ENCODE data around the gene UBE2L5. TPM values are rescaled to one million over a fixed set of nuclear protein-coding genes. Genes with fewer than 3 reads are reported as not detected.

UBE2L5 gene
- polyA plus RNA-seq, 1 donor from 2014 or later = not detected

GRCh38 chr13:30408319-30409101 is 13.8 kb upstream of the UBE2L5 start:
- Histone ChIP-seq H2AFZ (ENCODE audit: low read depth, low read length) (peak overlapping the region; percentile 32), H3K4me2 (ENCODE audit: low read length) (no peak overlapping the region), H3K36me3 (ENCODE audit: insufficient read depth, low read length) (no peaks in the 10 kb centered on the region), H3K27ac (ENCODE audit: low read length) (no peak overlapping the region), H3K9me2 (ENCODE audit: insufficient read depth, low read length) (no peaks in the 10 kb centered on the region), H3K27me3 (ENCODE audit: insufficient read depth, low read depth, low read length) (no peaks in the 10 kb centered on the region), H4K20me1 (ENCODE audit: insufficient read depth) (no peaks in the 10 kb centered on the region), H3K4me3 (ENCODE audit: low read length) (peak overlapping the region; percentile 61), H3K79me2 (replicated peaks; ENCODE audit: insufficient read depth, low read length) (no peaks in the 10 kb centered on the region), H3F3A (ENCODE audit: insufficient read depth, low read length, poor library complexity, severe bottlenecking) (no peaks in the 10 kb centered on the region), H3K9ac (ENCODE audit: low read length) (peak overlapping the region; percentile 42), H3K9me3 (ENCODE audit: low read length) (no peaks in the 10 kb centered on the region)
- peak; percentile 73 for TF ChIP-seq CTCF (IDR thresholded peaks at IDR 0.05; ENCODE audit: poor library complexity, severe bottlenecking)
- peak; percentile 69 for TF ChIP-seq MXI1 (conservative IDR thresholded peaks at IDR 0.05; ENCODE audit: poor library complexity, severe bottlenecking)
- TF ChIP-seq RAD21 (conservative IDR thresholded peaks at IDR 0.05) = peak; percentile 53
- no peak for TF ChIP-seq EP300 (conservative IDR thresholded peaks at IDR 0.05; ENCODE audit: poor library complexity, severe bottlenecking)
- peak; percentile 68 for TF ChIP-seq SMC3 (conservative IDR thresholded peaks at IDR 0.05; ENCODE audit: poor library complexity)

- Histone ChIP-seq H3K9me3 (ENCODE audit: low read length) (no peaks in the 10 kb centered on the region), H3F3A (ENCODE audit: insufficient read depth, low read length, poor library complexity, severe bottlenecking) (no peaks in the 10 kb centered on the region), H3K27ac (ENCODE audit: low read length) (no peak overlapping the region), H4K20me1 (ENCODE audit: insufficient read depth) (no peaks in the 10 kb centered on the region), H3K79me2 (replicated peaks; ENCODE audit: insufficient read depth, low read length) (no peaks in the 10 kb centered on the region), H3K4me3 (ENCODE audit: low read length) (no peak overlapping the region), H3K9me2 (ENCODE audit: insufficient read depth, low read length) (no peaks in the 10 kb centered on the region), H3K36me3 (ENCODE audit: insufficient read depth, low read length) (no peaks in the 10 kb centered on the region), H3K4me2 (ENCODE audit: low read length) (no peak overlapping the region), H3K27me3 (ENCODE audit: insufficient read depth, low read depth, low read length) (no peaks in the 10 kb centered on the region), H2AFZ (ENCODE audit: low read depth, low read length) (no peak overlapping the region), H3K9ac (ENCODE audit: low read length) (no peak overlapping the region)
- TF ChIP-seq EZH2 (IDR thresholded peaks at IDR 0.05; ENCODE audit: borderline replicate concordance, insufficient read depth, low read length, poor library complexity, severe bottlenecking) = no peak
- TF ChIP-seq EP300 (conservative IDR thresholded peaks at IDR 0.05; ENCODE audit: poor library complexity, severe bottlenecking) = no peak
- no peak for TF ChIP-seq CTCF (IDR thresholded peaks at IDR 0.05; ENCODE audit: poor library complexity, severe bottlenecking)
- no peak for TF ChIP-seq SMC3 (conservative IDR thresholded peaks at IDR 0.05; ENCODE audit: poor library complexity)
- no peak for TF ChIP-seq REST (IDR thresholded peaks at IDR 0.05; ENCODE audit: borderline replicate concordance)
- TF ChIP-seq POLR2AphosphoS5 (IDR thresholded peaks at IDR 0.05) = no peak
- no peak for TF ChIP-seq MXI1 (conservative IDR thresholded peaks at IDR 0.05; ENCODE audit: poor library complexity, severe bottlenecking)
- no peak for TF ChIP-seq TAF1 (IDR thresholded peaks at IDR 0.05; ENCODE audit: low read depth)
- no peak for TF ChIP-seq RAD21 (conservative IDR thresholded peaks at IDR 0.05)
Observed at GRCh38 chr13:30409886-30410704, 12.2 kb upstream of the UBE2L5 start.

All from neural cell (in vitro differentiated cells).